DND-41 (cell line): ENCODE measurements around the gene CYP3A4.

Experiments used
- ATAC-seq: fragments of 200-7000 bp; cut with Tn5 transposase; 3 replicates; pipeline ENCODE4 v1.9.1; 2021; ENCODE audit warnings: low read depth; ENCODE audit not compliant: insufficient read depth
- DNase-seq: peaks from one replicate; pipeline ENCODE4 v3.0.0-alpha.2; 2020
- H2AFZ ChIP-seq: 2 replicates; pipeline ENCODE4 v1.6.0; 2012; ENCODE audit warnings: low read depth, low read length
- H3K27ac ChIP-seq: 2 replicates; pipeline ENCODE4 v1.5.1; 2012; ENCODE audit warnings: low read length, inconsistent platforms
- H3K27me3 ChIP-seq: fragments of 200-600 bp; sonication (generic); 2 replicates; pipeline ENCODE4 v1.6.0; 2012; ENCODE audit warnings: low read length, mild to moderate bottlenecking, inconsistent platforms; ENCODE audit not compliant: insufficient read depth, poor library complexity
- H3K36me3 ChIP-seq: 2 replicates; pipeline ENCODE4 v1.5.1; 2012; ENCODE audit warnings: low read length, inconsistent platforms; ENCODE audit not compliant: insufficient read depth
- H3K4me1 ChIP-seq: 2 replicates; pipeline ENCODE4 v1.5.1; 2012; ENCODE audit warnings: mild to moderate bottlenecking, low read length; ENCODE audit not compliant: insufficient read depth
- H3K4me2 ChIP-seq: 2 replicates; pipeline ENCODE4 v1.6.0; 2012; ENCODE audit warnings: mild to moderate bottlenecking, moderate library complexity, low read length, inconsistent platforms; ENCODE audit not compliant: insufficient read depth
- H3K4me3 ChIP-seq, 2 experiments: fragments of 200-600 bp in 1 of 2; shearing (Covaris generic) in 1 of 2; 2 replicates each; pipeline ENCODE4 v1.5.1; 2012 to 2016; ENCODE audit warnings: inconsistent platforms in 2 of 2, low read length in 2 of 2, mild to moderate bottlenecking in 2 of 2, low read depth in 1 of 2, moderate library complexity in 1 of 2
- H3K79me2 ChIP-seq: 2 replicates; pipeline ENCODE4 v1.6.0; 2012; ENCODE audit warnings: low read length, inconsistent platforms; ENCODE audit not compliant: insufficient read depth
- H3K9ac ChIP-seq: 2 replicates; pipeline ENCODE4 v1.6.0; 2012; ENCODE audit warnings: low read depth, mild to moderate bottlenecking, inconsistent platforms, low read length, moderate library complexity
- H3K9me3 ChIP-seq: 2 replicates; pipeline ENCODE4 v1.5.1; 2012; ENCODE audit warnings: low read length, moderate library complexity, mild to moderate bottlenecking, inconsistent platforms; ENCODE audit not compliant: insufficient read depth, severe bottlenecking
- H4K20me1 ChIP-seq: 2 replicates; pipeline ENCODE4 v1.6.0; 2012; ENCODE audit warnings: low read length; ENCODE audit not compliant: insufficient read depth
- EZH2 ChIP-seq: IDR thresholded peaks from 3 replicates; pipeline ENCODE4 v1.6.1; 2012; ENCODE audit warnings: borderline replicate concordance, low read depth, mild to moderate bottlenecking, moderate library complexity, low read length, inconsistent platforms; ENCODE audit not compliant: severe bottlenecking
- TF ChIP-seq, protein P1 (sequence below): IDR thresholded peaks from 2 replicates; pipeline ENCODE4 v1.5.1; 2012; ENCODE audit warnings: borderline replicate concordance, low read length, moderate library complexity, mild to moderate bottlenecking; ENCODE audit not compliant: poor library complexity, severe bottlenecking; ENCODE audit errors: extremely low read depth

CYP3A4 gene

GRCh38 chr7:99790407-99790806 is 6.4 kb upstream of the CYP3A4 start:
- H3K79me2 ChIP-seq, result no peaks in the 10 kb centered on the region
- H3K27me3 ChIP-seq, result no peaks in the 10 kb centered on the region
- H3K4me1 ChIP-seq, result peaks cover 10% of the 10 kb centered on the region
- no peak overlapping the region for H3K4me2 ChIP-seq
- DNase-seq (no peak), ATAC-seq (no peak)
- H3K36me3 ChIP-seq, result no peaks in the 10 kb centered on the region
- no peaks in the 10 kb centered on the region for H3K9me3 ChIP-seq
- H2AFZ ChIP-seq, result no peak overlapping the region
- TF ChIP-seq, protein P1, sequence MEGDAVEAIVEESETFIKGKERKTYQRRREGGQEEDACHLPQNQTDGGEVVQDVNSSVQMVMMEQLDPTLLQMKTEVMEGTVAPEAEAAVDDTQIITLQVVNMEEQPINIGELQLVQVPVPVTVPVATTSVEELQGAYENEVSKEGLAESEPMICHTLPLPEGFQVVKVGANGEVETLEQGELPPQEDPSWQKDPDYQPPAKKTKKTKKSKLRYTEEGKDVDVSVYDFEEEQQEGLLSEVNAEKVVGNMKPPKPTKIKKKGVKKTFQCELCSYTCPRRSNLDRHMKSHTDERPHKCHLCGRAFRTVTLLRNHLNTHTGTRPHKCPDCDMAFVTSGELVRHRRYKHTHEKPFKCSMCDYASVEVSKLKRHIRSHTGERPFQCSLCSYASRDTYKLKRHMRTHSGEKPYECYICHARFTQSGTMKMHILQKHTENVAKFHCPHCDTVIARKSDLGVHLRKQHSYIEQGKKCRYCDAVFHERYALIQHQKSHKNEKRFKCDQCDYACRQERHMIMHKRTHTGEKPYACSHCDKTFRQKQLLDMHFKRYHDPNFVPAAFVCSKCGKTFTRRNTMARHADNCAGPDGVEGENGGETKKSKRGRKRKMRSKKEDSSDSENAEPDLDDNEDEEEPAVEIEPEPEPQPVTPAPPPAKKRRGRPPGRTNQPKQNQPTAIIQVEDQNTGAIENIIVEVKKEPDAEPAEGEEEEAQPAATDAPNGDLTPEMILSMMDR, result no peak
- no peak for TF ChIP-seq EZH2
- H3K27ac ChIP-seq, result no peak overlapping the region
- no peaks in the 10 kb centered on the region for H4K20me1 ChIP-seq
- no peak overlapping the region for H3K4me3 ChIP-seq
- no peak overlapping the region for H3K9ac ChIP-seq

- no peak overlapping the region for H2AFZ ChIP-seq
- H3K4me1 ChIP-seq, result peaks cover 10% of the 10 kb centered on the region
- H3K4me3 ChIP-seq, result no peak overlapping the region
- H4K20me1 ChIP-seq, result no peaks in the 10 kb centered on the region
- no peaks in the 10 kb centered on the region for H3K9me3 ChIP-seq
- DNase-seq (no peak), ATAC-seq (no peak)
- TF ChIP-seq, protein P1, result no peak
- TF ChIP-seq EZH2, result no peak
- no peak overlapping the region for H3K27ac ChIP-seq
- no peaks in the 10 kb centered on the region for H3K79me2 ChIP-seq
- no peaks in the 10 kb centered on the region for H3K27me3 ChIP-seq
- no peak overlapping the region for H3K4me2 ChIP-seq
- no peak overlapping the region for H3K9ac ChIP-seq
- no peaks in the 10 kb centered on the region for H3K36me3 ChIP-seq
Observed at GRCh38 chr7:99789441-99790070, 5.6 kb upstream of the CYP3A4 start.

GRCh38 chr7:99788554-99788953 is 4.6 kb upstream of the CYP3A4 start:
- Histone ChIP-seq H3K4me3 (no peak overlapping the region), H3K27me3 (no peaks in the 10 kb centered on the region), H2AFZ (no peak overlapping the region), H3K79me2 (no peaks in the 10 kb centered on the region), H3K4me2 (no peak overlapping the region), H3K27ac (no peak overlapping the region), H3K9ac (no peak overlapping the region), H3K36me3 (no peaks in the 10 kb centered on the region), H3K9me3 (no peaks in the 10 kb centered on the region), H3K4me1 (peaks cover 10% of the 10 kb centered on the region), H4K20me1 (no peaks in the 10 kb centered on the region)
- TF ChIP-seq, protein P1, result no peak
- TF ChIP-seq EZH2, result no peak
- ATAC-seq, result no peak
- DNase-seq, result no peak
